ENCODE data around the gene SEC61A2. TPM values are rescaled to one million over a fixed set of nuclear protein-coding genes. Genes with fewer than 3 reads are reported as not detected.
A peak's percentile ranks its signal among the peaks of the same experiment; 100 is the strongest.

Gene SEC61A2
- total RNA-seq, 3 donors from 2014 or later (not counting 1 experiment from before 2014, with no cell fraction given), result 16.6 to 22.2 (median 17.4) TPM

GRCh38 chr10:12162927-12163326, 33.5 kb downstream of the SEC61A2 start:
- no peak for ATAC-seq

GRCh38 chr10:12164085-12164484, 34.6 kb downstream of the SEC61A2 start:
- Mint-ChIP-seq H3K4me1 (peaks cover 0 to 4% of the 10 kb centered on the region in 2 donors), H3K4me3 (no peak overlapping the region), H3K36me3 (peaks cover 25% of the 10 kb centered on the region), H3K9me3 (no peaks in the 10 kb centered on the region), H3K27ac (no peak overlapping the region), H3K27me3 (ENCODE audit: low read depth in 2 of 2) (no peaks in the 10 kb centered on the region)
- ATAC-seq (no peak), DNase-seq (no peak)
- Histone ChIP-seq H3K4me3 (ENCODE audit: low read length) (no peak overlapping the region), H3K27me3 (ENCODE audit: control insufficient read depth, insufficient read depth, low read length) (no peaks in the 10 kb centered on the region), H3K36me3 (ENCODE audit: control insufficient read depth, insufficient read depth, low read length) (peaks cover 54% of the 10 kb centered on the region), H3K27ac (ENCODE audit: low read length) (no peak overlapping the region), H3K4me1 (ENCODE audit: control insufficient read depth, insufficient read depth, low read length) (no peaks in the 10 kb centered on the region), H3K9me3 (ENCODE audit: control insufficient read depth, insufficient read depth, low read length) (no peaks in the 10 kb centered on the region)
- no peak for TF ChIP-seq CTCF (IDR thresholded peaks at IDR 0.05)
- intact Hi-C loops (cut with micrococcal nuclease), result no loop called here
- 89% methylated on average over 12 of the region's 12 CpGs for WGBS (ENCODE audit: insufficient coverage)

More at GRCh38 chr10:12162927-12163326, 33.5 kb downstream of the SEC61A2 start:
- H3K27ac Mint-ChIP-seq, result no peak overlapping the region
- H3K4me3 Mint-ChIP-seq, result no peak overlapping the region
- peaks cover 22% of the 10 kb centered on the region for H3K36me3 Mint-ChIP-seq
- TF ChIP-seq CTCF (IDR thresholded peaks at IDR 0.05), result no peak
- DNase-seq, result no peak
- intact Hi-C loops (cut with micrococcal nuclease), result no loop called here
- no peaks in the 10 kb centered on the region for H3K9me3 Mint-ChIP-seq
- H3K27me3 Mint-ChIP-seq (ENCODE audit: low read depth in 2 of 2), result no peaks in the 10 kb centered on the region
- Histone ChIP-seq H3K4me3 (ENCODE audit: low read length) (no peak overlapping the region), H3K9me3 (ENCODE audit: control insufficient read depth, insufficient read depth, low read length) (no peaks in the 10 kb centered on the region), H3K4me1 (ENCODE audit: control insufficient read depth, insufficient read depth, low read length) (no peaks in the 10 kb centered on the region), H3K27ac (ENCODE audit: low read length) (no peak overlapping the region), H3K36me3 (ENCODE audit: control insufficient read depth, insufficient read depth, low read length) (peaks cover 53% of the 10 kb centered on the region), H3K27me3 (ENCODE audit: control insufficient read depth, insufficient read depth, low read length) (no peaks in the 10 kb centered on the region)
- H3K4me1 Mint-ChIP-seq, result peaks cover 0 to 4% of the 10 kb centered on the region in 2 donors
- 85% methylated on average over 6 of the region's 6 CpGs for WGBS (ENCODE audit: insufficient coverage)

- Mint-ChIP-seq H3K36me3 (peaks cover 35% of the 10 kb centered on the region), H3K4me3 (no peak overlapping the region), H3K27me3 (ENCODE audit: low read depth in 2 of 2) (no peaks in the 10 kb centered on the region), H3K4me1 (peaks cover 0 to 4% of the 10 kb centered on the region in 2 donors), H3K9me3 (no peaks in the 10 kb centered on the region), H3K27ac (peak overlapping the region; percentile 3 to 44)
- DNase-seq (no peak), ATAC-seq (no peak)
- intact Hi-C loops (cut with micrococcal nuclease), result no loop called here
- Histone ChIP-seq H3K9me3 (ENCODE audit: control insufficient read depth, insufficient read depth, low read length) (no peaks in the 10 kb centered on the region), H3K4me3 (ENCODE audit: low read length) (no peak overlapping the region), H3K36me3 (ENCODE audit: control insufficient read depth, insufficient read depth, low read length) (peaks cover 60% of the 10 kb centered on the region), H3K27ac (ENCODE audit: low read length) (no peak overlapping the region), H3K4me1 (ENCODE audit: control insufficient read depth, insufficient read depth, low read length) (no peaks in the 10 kb centered on the region), H3K27me3 (ENCODE audit: control insufficient read depth, insufficient read depth, low read length) (no peaks in the 10 kb centered on the region)
- 90% methylated on average over 2 of the region's 3 CpGs for WGBS (ENCODE audit: insufficient coverage)
- TF ChIP-seq CTCF (IDR thresholded peaks at IDR 0.05), result no peak
Measured at GRCh38 chr10:12165036-12165435, 35.6 kb downstream of the SEC61A2 start.

Measured in natural killer cell (primary cell).